Esophagus muscularis mucosa (tissue), 4 donors: ENCODE measurements around the gene SNAPC2. TPM values are rescaled to one million over a fixed set of nuclear protein-coding genes. Genes with fewer than 3 reads are reported as not detected.

Source experiments
- DNase-seq: peaks from one replicate; pipeline ENCODE4 v3.0.0-alpha.2; 2017; ENCODE audit errors: extremely low spot score
- H3K27ac ChIP-seq, 4 donors: fragments of 200-600 bp; sonication (generic); replicated peaks in 1 of 4; 1 replicate in 3 of 4; 2 replicates in 1 of 4; pipeline ENCODE4 v1.5.1; 2016 to 2019; ENCODE audit warnings: mild to moderate bottlenecking in 1 of 4
- H3K27me3 ChIP-seq, 4 donors: fragments of 200-600 bp; sonication (generic); one replicate each; pipeline versions ENCODE4 v1.5.1 to v1.6.0; 2016 to 2019
- H3K36me3 ChIP-seq, 4 donors: fragments of 200-600 bp; sonication (generic); one replicate each; pipeline ENCODE4 v1.5.1; 2016 to 2019
- H3K4me1 ChIP-seq, 4 donors: fragments of 200-600 bp; sonication (generic); one replicate each; pipeline ENCODE4 v1.5.1; 2016 to 2019
- H3K4me3 ChIP-seq, 4 donors: fragments of 200-600 bp; sonication (generic); 1 replicate in 2 of 4; 2 replicates in 2 of 4; pipeline ENCODE4 v1.5.1; 2016 to 2019; ENCODE audit warnings: mild to moderate bottlenecking in 4 of 4, moderate library complexity in 1 of 4
- H3K9me3 ChIP-seq, 4 donors: fragments of 200-600 bp; sonication (generic); 1 replicate in 3 of 4; 2 replicates in 1 of 4; pipeline ENCODE4 v1.5.1; 2016 to 2019
- EP300 ChIP-seq: sonication (generic); formaldehyde crosslinking; IDR thresholded peaks from one replicate; pipeline ENCODE4 v1.6.1; 2017; ENCODE audit warnings: antibody characterized with exemption
- POLR2A ChIP-seq: fragments of 450-650 bp; IDR thresholded peaks from one replicate; pipeline ENCODE4 v1.6.1; 2017; ENCODE audit warnings: antibody characterized with exemption, moderate library complexity, mild to moderate bottlenecking, low read depth
- POLR2AphosphoS5 ChIP-seq, 2 donors: sonication (generic); formaldehyde crosslinking; IDR thresholded peaks; one replicate each; pipeline ENCODE4 v1.6.1; 2017; ENCODE audit warnings: antibody characterized with exemption in 2 of 2
- WGBS: methylation state at CpG from one replicate; pipeline ENCODE4 v1.1.5; 2018; 5-methylcytosine and 5-hydroxymethylcytosine counted together
- intact Hi-C: fragments of 100-400 bp; cut with DNase I; formaldehyde crosslinking; loops from one replicate; pipeline ENCODE4 v1.15.1; 2023
- total RNA-seq, 4 donors: library from RNA; depleted of rRNA; stranded (reverse); fragments of >200 nt; gene quantifications; one replicate each; pipeline versions ENCODE4 v1.1.0 to v1.2.1, GENCODE V29; 2016
- TF ChIP-seq, protein P1 (sequence below), 3 experiments: fragments of 200-600 bp in 2 of 3; fragments of 450-650 bp in 1 of 3; sonication (generic) in 2 of 3; IDR thresholded peaks; one replicate each; pipeline ENCODE4 v1.5.1; 2017 to 2019; ENCODE audit warnings: antibody characterized with exemption in 3 of 3, mild to moderate bottlenecking in 2 of 3, moderate library complexity in 1 of 3

Gene SNAPC2
- total RNA-seq, 4 donors from 2014 or later, result 32.4 to 47.2 (median 35.0) TPM

DNA sequence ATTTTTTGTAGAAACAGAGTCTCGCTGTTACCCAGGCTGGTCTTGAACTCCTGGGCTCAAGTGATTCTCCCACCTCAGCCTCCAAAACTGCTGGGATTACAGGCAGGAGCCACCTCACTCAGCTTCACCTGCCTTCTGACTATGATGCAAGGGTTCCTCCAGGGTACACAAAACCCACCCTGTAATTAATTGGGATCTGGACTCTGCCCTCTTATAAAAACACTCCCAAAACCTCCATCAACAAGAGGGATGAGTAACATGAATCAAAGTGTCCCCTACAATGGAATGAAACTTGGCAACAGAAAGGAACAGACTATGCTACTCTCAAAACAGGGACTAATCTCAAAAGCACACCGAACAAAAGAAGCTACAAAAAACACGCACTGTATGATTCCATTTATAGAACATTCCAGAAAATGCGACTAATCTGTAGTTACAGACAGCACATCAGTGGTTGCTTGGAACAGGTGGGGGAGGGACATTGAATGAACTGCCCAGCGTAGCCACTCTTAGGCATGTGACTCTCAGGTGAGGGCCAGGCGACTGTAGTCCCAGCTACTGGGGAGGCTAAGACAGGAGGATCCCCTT is 42.8 kb upstream of the SNAPC2 start:
- H3K36me3 ChIP-seq, result no peaks in the 10 kb centered on the region
- intact Hi-C loops, result no loop called here
- peaks cover 3 to 61% (median 27%) of the 10 kb centered on the region in 4 donors for H3K27me3 ChIP-seq
- no peak for DNase-seq
- H3K4me3 ChIP-seq, result no peak overlapping the region
- no peaks in the 10 kb centered on the region for H3K9me3 ChIP-seq
- no peak overlapping the region for H3K27ac ChIP-seq
- WGBS, result 76% methylated on average over 6 of the region's 6 CpGs
- H3K4me1 ChIP-seq, result peaks cover 7 to 25% (median 20%) of the 10 kb centered on the region in 4 donors
- TF ChIP-seq POLR2AphosphoS5 (IDR thresholded peaks at IDR 0.05) (no peak), POLR2A (no peak), EP300 (no peak)
- TF ChIP-seq, protein P1, sequence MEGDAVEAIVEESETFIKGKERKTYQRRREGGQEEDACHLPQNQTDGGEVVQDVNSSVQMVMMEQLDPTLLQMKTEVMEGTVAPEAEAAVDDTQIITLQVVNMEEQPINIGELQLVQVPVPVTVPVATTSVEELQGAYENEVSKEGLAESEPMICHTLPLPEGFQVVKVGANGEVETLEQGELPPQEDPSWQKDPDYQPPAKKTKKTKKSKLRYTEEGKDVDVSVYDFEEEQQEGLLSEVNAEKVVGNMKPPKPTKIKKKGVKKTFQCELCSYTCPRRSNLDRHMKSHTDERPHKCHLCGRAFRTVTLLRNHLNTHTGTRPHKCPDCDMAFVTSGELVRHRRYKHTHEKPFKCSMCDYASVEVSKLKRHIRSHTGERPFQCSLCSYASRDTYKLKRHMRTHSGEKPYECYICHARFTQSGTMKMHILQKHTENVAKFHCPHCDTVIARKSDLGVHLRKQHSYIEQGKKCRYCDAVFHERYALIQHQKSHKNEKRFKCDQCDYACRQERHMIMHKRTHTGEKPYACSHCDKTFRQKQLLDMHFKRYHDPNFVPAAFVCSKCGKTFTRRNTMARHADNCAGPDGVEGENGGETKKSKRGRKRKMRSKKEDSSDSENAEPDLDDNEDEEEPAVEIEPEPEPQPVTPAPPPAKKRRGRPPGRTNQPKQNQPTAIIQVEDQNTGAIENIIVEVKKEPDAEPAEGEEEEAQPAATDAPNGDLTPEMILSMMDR (IDR thresholded peaks at IDR 0.05), result no peak

- intact Hi-C loops, result no loop called here
- DNase-seq, result no peak
- Histone ChIP-seq H3K4me1 (peaks cover 0 to 6% (median 5%) of the 10 kb centered on the region in 4 donors), H3K36me3 (no peaks in the 10 kb centered on the region), H3K9me3 (no peaks in the 10 kb centered on the region), H3K27ac (no peak overlapping the region), H3K4me3 (no peak overlapping the region), H3K27me3 (peaks cover 3 to 41% (median 9%) of the 10 kb centered on the region in 4 donors)
- TF ChIP-seq, protein P1 (IDR thresholded peaks at IDR 0.05), result no peak
- TF ChIP-seq POLR2AphosphoS5 (IDR thresholded peaks at IDR 0.05), result no peak
- 68% methylated on average over 9 of the region's 18 CpGs for WGBS
These were observed 40.9 kb upstream of the SNAPC2 start for GRCh38 chr19:7879111-7879807.

DNA sequence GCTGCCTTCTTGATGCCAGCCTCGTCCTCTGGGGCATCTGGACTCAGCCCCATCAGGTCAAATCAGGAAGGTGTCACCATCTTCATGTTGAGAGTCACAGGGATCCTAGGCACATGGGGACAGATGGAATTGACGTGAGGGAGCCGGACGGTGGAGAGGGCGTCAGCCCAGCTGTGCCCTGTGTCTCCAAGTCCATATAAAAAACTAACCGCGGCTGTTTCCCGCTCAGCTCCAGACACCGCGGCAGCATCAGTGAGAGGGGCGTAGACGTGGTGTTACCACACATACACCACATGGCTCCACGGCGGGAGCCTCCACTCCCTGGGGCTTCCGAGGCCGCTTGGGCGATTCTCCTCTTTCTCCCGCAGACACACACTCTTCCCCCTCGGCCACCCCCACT is 40.3 kb upstream of the SNAPC2 start:
- Histone ChIP-seq H3K27ac (no peak overlapping the region), H3K9me3 (no peaks in the 10 kb centered on the region), H3K36me3 (no peaks in the 10 kb centered on the region), H3K4me3 (no peak overlapping the region), H3K27me3 (peaks cover 0 to 36% (median 4%) of the 10 kb centered on the region in 4 donors), H3K4me1 (peaks cover 0 to under 1% (median 0%) of the 10 kb centered on the region in 4 donors)
- intact Hi-C loops, result no loop called here
- WGBS, result 86% methylated on average over 17 of the region's 19 CpGs
- no peak for DNase-seq
- TF ChIP-seq POLR2AphosphoS5 (IDR thresholded peaks at IDR 0.05), result no peak
- no peak for TF ChIP-seq EP300
- TF ChIP-seq, protein P1 (IDR thresholded peaks at IDR 0.05), result no peak

DNA sequence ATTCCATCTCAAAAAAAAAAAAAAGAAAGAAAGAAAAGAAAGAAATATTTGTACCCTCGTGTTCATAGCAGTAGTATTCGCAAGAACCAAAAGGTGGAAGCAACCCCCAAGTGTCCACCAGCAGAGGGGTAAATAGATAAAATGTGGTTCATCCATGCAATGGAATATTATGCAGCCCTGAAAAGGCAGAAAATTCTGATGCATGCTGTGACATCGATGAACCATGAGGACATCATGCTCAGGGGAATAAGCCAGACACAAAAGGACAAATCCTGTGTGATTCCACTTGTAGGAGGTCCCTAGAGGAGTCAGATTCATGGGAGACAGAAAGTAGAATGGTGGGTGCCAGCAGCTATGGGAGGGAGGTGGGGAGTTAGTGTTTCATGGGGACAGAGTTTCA is 38.2 kb upstream of the SNAPC2 start:
- TF ChIP-seq POLR2AphosphoS5 (IDR thresholded peaks at IDR 0.05) (no peak), EP300 (no peak), POLR2A (no peak)
- TF ChIP-seq, protein P1 (IDR thresholded peaks at IDR 0.05), result no peak
- 93% methylated on average over 3 of the region's 3 CpGs for WGBS
- no peaks in the 10 kb centered on the region for H3K4me1 ChIP-seq
- H3K27ac ChIP-seq, result no peak overlapping the region
- no peak for DNase-seq
- no peaks in the 10 kb centered on the region for H3K36me3 ChIP-seq
- no peak overlapping the region for H3K4me3 ChIP-seq
- H3K9me3 ChIP-seq, result no peaks in the 10 kb centered on the region
- intact Hi-C loops, result no loop called here
- H3K27me3 ChIP-seq, result peaks cover 0 to 15% (median 0%) of the 10 kb centered on the region in 4 donors
